ENCODE results near the gene RHOF. TPM values are rescaled to one million over a fixed set of nuclear protein-coding genes. Genes with fewer than 3 reads are reported as not detected.
"Not testable (repeated sequence)": the region's sequence is repeated elsewhere in the genome, so short reads cannot be mapped to it uniquely, and the experiment has no call there.

RHOF gene
- polyA plus RNA-seq, 1 of the 3 experiments (the other 2 are of a cell fraction) = 5.0 TPM

DNA sequence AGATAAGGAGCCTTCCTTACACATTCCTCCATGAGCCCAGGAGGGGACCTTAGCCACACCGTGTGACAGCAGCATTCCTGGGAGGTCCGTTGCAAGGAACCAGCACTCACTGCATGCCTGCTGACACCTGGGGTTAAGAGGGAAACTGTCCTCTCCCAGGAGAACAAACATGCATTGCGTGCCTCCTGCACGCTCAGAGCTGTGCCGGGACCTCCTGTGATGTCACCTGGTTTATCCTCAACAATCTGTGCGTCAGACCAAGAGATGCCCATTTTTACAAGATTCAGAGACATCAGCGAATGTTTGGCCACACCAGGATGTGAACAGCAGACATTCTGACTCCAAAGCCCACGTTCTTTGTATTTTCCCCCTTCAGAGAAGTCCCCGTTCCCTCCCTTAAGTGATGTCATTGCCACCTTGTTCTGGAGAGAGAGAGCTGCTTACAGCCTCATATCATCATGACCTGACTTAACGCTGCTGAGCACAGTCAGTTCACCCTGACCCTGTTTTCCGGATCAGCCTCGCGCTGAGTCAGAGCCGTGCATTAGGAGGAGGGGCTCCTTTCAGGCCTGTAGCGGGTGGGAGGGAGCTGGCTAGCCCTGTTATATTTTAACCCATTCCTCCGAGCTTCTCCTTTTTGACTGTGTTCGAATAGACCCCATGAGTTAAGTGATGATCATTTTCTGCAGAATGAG is 44.8 kb downstream of the RHOF start (continued):
- no peak for TF ChIP-seq TEAD4 (IDR thresholded peaks at IDR 0.05; ENCODE audit: borderline replicate concordance, insufficient read depth)

DNA sequence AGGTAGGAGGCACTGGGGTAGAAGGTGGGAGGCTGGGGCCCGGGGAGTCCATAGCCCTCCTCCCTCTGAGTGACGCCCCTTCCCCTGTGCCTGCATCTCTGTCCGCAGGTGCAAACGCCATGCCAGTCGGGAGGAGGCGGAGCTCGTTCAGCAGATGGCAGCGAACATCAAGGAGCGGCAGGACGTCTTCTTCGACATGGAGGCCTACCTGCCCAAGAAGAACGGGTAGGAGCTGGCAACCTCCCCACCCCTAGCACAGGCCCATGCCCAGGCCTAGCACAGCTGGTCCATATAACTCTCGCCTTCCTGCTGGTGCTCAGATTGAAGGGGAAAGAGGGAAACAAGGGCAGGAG is 45.3 kb downstream of the RHOF start:
- H3K27me3 ChIP-seq (ENCODE audit: insufficient read depth) = no peaks in the 10 kb centered on the region

DNA sequence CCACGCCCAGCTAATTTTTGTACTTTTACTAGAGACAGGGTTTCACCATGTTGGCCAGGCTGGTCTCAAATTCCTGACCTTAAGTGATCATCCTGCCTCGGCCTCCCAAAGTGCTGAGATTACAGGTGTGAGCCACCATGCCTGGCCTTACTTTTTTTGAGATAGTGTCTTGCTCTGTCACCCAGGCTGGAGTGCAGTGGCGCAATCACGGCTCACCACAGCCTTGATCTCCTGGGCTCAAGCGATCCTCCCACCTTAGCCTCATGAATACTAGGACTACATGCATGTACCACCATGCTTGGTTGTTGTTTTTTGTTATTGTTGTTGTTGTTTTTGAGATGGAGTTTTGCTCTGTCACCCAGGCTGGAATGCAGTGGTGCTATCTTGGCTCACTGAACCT is 47.9 kb downstream of the RHOF start:
- H3K36me3 ChIP-seq (replicated peaks in 1 of 2; ENCODE audit: control insufficient read depth in 1 of 2, insufficient read depth in 2 of 2, low read length in 1 of 2); H3K27ac ChIP-seq (ENCODE audit: low read depth in 2 of 2, low read length in 1 of 2); DNase-seq; H3K9me3 ChIP-seq; H3K4me2 ChIP-seq; H4K20me1 ChIP-seq (ENCODE audit: insufficient read depth); H2AFZ ChIP-seq (ENCODE audit: low read depth); H3K9ac ChIP-seq; CTCF ChIA-PET; H3K27me3 ChIP-seq (ENCODE audit: insufficient read depth); H3K79me2 ChIP-seq (ENCODE audit: insufficient read depth); H3K9me2 ChIP-seq; H3K4me1 ChIP-seq (ENCODE audit: control insufficient read depth in 1 of 2, insufficient read depth in 2 of 2, low read depth in 1 of 2, low read length in 1 of 2); POLR2A ChIA-PET; H3K4me3 ChIP-seq (ENCODE audit: low read depth in 2 of 2, low read length in 1 of 2): not testable (repeated sequence)
- H3F3A ChIP-seq (replicated peaks; ENCODE audit: insufficient read depth) = peaks cover 17% of the 10 kb centered on the region
- 100% methylated on average over 5 of the region's 5 CpGs for WGBS (ENCODE audit: low lambda C conversion rate)

More for the DNA sequence above, 45.3 kb downstream of the RHOF start:
- ChIA-PET POLR2A (no interaction called here), CTCF (no interaction called here)
- 92% methylated on average over 6 of the region's 13 CpGs for WGBS (ENCODE audit: low lambda C conversion rate)
- Histone ChIP-seq H3K4me1 (ENCODE audit: control insufficient read depth in 1 of 2, insufficient read depth in 2 of 2, low read depth in 1 of 2, low read length in 1 of 2) (peaks cover 0 to 6% of the 10 kb centered on the region in 2 experiments; a peak in 1 of 4 replicates), H2AFZ (ENCODE audit: low read depth) (no peak overlapping the region), H3F3A (replicated peaks; ENCODE audit: insufficient read depth) (peaks cover 17% of the 10 kb centered on the region), H3K79me2 (ENCODE audit: insufficient read depth) (peaks cover 8% of the 10 kb centered on the region), H3K36me3 (replicated peaks in 1 of 2; ENCODE audit: control insufficient read depth in 1 of 2, insufficient read depth in 2 of 2, low read length in 1 of 2) (no peaks in the 10 kb centered on the region), H3K9me3 (no peaks in the 10 kb centered on the region), H3K27ac (ENCODE audit: low read depth in 2 of 2, low read length in 1 of 2) (peak overlapping the region in 1 of 2 experiments; percentile 57; a peak in 1 of 4 replicates), H4K20me1 (ENCODE audit: insufficient read depth) (no peaks in the 10 kb centered on the region), H3K9me2 (no peaks in the 10 kb centered on the region), H3K4me2 (peak overlapping the region; percentile 48; the same call in 1 of the 2 replicates), H3K4me3 (ENCODE audit: low read depth in 2 of 2, low read length in 1 of 2) (no peak overlapping the region), H3K9ac (no peak overlapping the region)
- TF ChIP-seq, protein P1, sequence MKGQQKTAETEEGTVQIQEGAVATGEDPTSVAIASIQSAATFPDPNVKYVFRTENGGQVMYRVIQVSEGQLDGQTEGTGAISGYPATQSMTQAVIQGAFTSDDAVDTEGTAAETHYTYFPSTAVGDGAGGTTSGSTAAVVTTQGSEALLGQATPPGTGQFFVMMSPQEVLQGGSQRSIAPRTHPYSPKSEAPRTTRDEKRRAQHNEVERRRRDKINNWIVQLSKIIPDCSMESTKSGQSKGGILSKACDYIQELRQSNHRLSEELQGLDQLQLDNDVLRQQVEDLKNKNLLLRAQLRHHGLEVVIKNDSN (IDR thresholded peaks at IDR 0.05; ENCODE audit: borderline replicate concordance, low read depth) = no peak
- no peak for TF ChIP-seq TEAD4 (IDR thresholded peaks at IDR 0.05; ENCODE audit: borderline replicate concordance, insufficient read depth)
- no peak for TF ChIP-seq FOXM1 (IDR thresholded peaks at IDR 0.05; ENCODE audit: low read depth)
- TF ChIP-seq RCOR1 (IDR thresholded peaks at IDR 0.05; ENCODE audit: low read length) = no peak
- TF ChIP-seq, protein P2, sequence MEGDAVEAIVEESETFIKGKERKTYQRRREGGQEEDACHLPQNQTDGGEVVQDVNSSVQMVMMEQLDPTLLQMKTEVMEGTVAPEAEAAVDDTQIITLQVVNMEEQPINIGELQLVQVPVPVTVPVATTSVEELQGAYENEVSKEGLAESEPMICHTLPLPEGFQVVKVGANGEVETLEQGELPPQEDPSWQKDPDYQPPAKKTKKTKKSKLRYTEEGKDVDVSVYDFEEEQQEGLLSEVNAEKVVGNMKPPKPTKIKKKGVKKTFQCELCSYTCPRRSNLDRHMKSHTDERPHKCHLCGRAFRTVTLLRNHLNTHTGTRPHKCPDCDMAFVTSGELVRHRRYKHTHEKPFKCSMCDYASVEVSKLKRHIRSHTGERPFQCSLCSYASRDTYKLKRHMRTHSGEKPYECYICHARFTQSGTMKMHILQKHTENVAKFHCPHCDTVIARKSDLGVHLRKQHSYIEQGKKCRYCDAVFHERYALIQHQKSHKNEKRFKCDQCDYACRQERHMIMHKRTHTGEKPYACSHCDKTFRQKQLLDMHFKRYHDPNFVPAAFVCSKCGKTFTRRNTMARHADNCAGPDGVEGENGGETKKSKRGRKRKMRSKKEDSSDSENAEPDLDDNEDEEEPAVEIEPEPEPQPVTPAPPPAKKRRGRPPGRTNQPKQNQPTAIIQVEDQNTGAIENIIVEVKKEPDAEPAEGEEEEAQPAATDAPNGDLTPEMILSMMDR (IDR thresholded peaks at IDR 0.05) = no peak
- TF ChIP-seq, protein P3, sequence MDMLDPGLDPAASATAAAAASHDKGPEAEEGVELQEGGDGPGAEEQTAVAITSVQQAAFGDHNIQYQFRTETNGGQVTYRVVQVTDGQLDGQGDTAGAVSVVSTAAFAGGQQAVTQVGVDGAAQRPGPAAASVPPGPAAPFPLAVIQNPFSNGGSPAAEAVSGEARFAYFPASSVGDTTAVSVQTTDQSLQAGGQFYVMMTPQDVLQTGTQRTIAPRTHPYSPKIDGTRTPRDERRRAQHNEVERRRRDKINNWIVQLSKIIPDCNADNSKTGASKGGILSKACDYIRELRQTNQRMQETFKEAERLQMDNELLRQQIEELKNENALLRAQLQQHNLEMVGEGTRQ (IDR thresholded peaks at IDR 0.05; ENCODE audit: borderline replicate concordance, low read depth, low read length) = no peak
- no peak for TF ChIP-seq JUND (IDR thresholded peaks at IDR 0.05)
- no peak for TF ChIP-seq POLR2AphosphoS5 (IDR thresholded peaks at IDR 0.05; ENCODE audit: low read depth, low read length)
- TF ChIP-seq RXRA (IDR thresholded peaks at IDR 0.05; ENCODE audit: borderline replicate concordance, low read depth) = no peak
- no peak for TF ChIP-seq TCF12 (IDR thresholded peaks at IDR 0.05)
- TF ChIP-seq EZH2phosphoT487 (IDR thresholded peaks at IDR 0.05; ENCODE audit: borderline replicate concordance, low read depth) = no peak
- TF ChIP-seq GATA2 (CRISPR knock-in tag; IDR thresholded peaks at IDR 0.05) = no peak
- TF ChIP-seq NFIC (IDR thresholded peaks at IDR 0.05; ENCODE audit: borderline replicate concordance) = no peak
- TF ChIP-seq, protein P4, sequence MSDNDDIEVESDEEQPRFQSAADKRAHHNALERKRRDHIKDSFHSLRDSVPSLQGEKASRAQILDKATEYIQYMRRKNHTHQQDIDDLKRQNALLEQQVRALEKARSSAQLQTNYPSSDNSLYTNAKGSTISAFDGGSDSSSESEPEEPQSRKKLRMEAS (IDR thresholded peaks at IDR 0.05; ENCODE audit: low read depth) = no peak
- no peak for TF ChIP-seq CHD2 (IDR thresholded peaks at IDR 0.05; ENCODE audit: low read length, partially characterized antibody)
- no peak for TF ChIP-seq RAD21 (IDR thresholded peaks at IDR 0.05; ENCODE audit: low read length)
- TF ChIP-seq NRF1 (IDR thresholded peaks at IDR 0.05; ENCODE audit: low read depth, low read length) = no peak
- TF ChIP-seq MEF2A (IDR thresholded peaks at IDR 0.05; ENCODE audit: borderline replicate concordance, low read depth) = no peak
- no peak for TF ChIP-seq MXI1 (IDR thresholded peaks at IDR 0.05; ENCODE audit: low read depth, low read length)
- no peak for DNase-seq

Measured in SK-N-SH (cell line).